Testis (tissue), 2 donors: ENCODE measurements around the gene MRPS6.

Source experiments
- CTCF ChIP-seq, 3 experiments: fragments of 450-650 bp in 2 of 3; fragments of 200-600 bp in 1 of 3; sonication (generic) in 1 of 3; IDR thresholded peaks; one replicate each; pipeline ENCODE4 v1.5.1; 2016 to 2019; ENCODE audit warnings: antibody characterized with exemption in 3 of 3, mild to moderate bottlenecking in 2 of 3, moderate library complexity in 1 of 3
- POLR2A ChIP-seq: fragments of 450-650 bp; IDR thresholded peaks from one replicate; pipeline ENCODE4 v1.6.1; 2017; ENCODE audit warnings: antibody characterized with exemption, mild to moderate bottlenecking, moderate library complexity

GRCh38 chr21:34187935-34188334 is 114.6 kb downstream of the MRPS6 start:
- no peak for TF ChIP-seq POLR2A
- no peak for TF ChIP-seq CTCF (IDR thresholded peaks at IDR 0.05)
